GM12878 (cell line): ENCODE data around the gene CACNA1A. TPM values are rescaled to one million over a fixed set of nuclear protein-coding genes. Genes with fewer than 3 reads are reported as not detected.

Experiments used
- BCL3 ChIP-seq: IDR thresholded peaks from 2 replicates; pipeline ENCODE4 v1.6.1; 2011; ENCODE audit warnings: borderline replicate concordance, low read depth, mild to moderate bottlenecking, moderate library complexity, low read length; ENCODE audit not compliant: insufficient read depth, poor library complexity, severe bottlenecking
- BMI1 ChIP-seq: fragments of 450-650 bp; IDR thresholded peaks from 2 replicates; pipeline ENCODE4 v1.6.1; 2016; ENCODE audit warnings: mild to moderate bottlenecking, moderate library complexity, borderline replicate concordance
- CBFB ChIP-seq: IDR thresholded peaks from 2 replicates; pipeline ENCODE4 v1.6.1; 2016; ENCODE audit warnings: antibody characterized with exemption, low read depth
- IRF5 ChIP-seq: fragments of 450-650 bp; IDR thresholded peaks from 2 replicates; pipeline ENCODE4 v1.6.1; 2017; ENCODE audit warnings: borderline replicate concordance
- KAT2A ChIP-seq: conservative IDR thresholded peaks from 2 replicates; pipeline ENCODE4 v1.6.1; 2011; ENCODE audit warnings: low read depth, low read length; ENCODE audit not compliant: control insufficient read depth
- MYC ChIP-seq: IDR thresholded peaks from 2 replicates; pipeline ENCODE4 v1.6.1; 2011; ENCODE audit warnings: mild to moderate bottlenecking, low read length, moderate library complexity, inconsistent platforms; ENCODE audit not compliant: insufficient read depth, insufficient replicate concordance, insufficient read length, severe bottlenecking
- NRF1 ChIP-seq: conservative IDR thresholded peaks from 2 replicates; pipeline ENCODE4 v1.6.1; 2011; ENCODE audit warnings: mild to moderate bottlenecking, low read depth, low read length, improper control_type of control experiment
- PAX8 ChIP-seq: fragments of 450-650 bp; IDR thresholded peaks from 2 replicates; pipeline ENCODE4 v1.6.1; 2017; ENCODE audit warnings: mild to moderate bottlenecking, moderate library complexity
- RAD51 ChIP-seq: fragments of 450-650 bp; IDR thresholded peaks from 2 replicates; pipeline ENCODE4 v1.6.1; 2016; ENCODE audit warnings: moderate library complexity, mild to moderate bottlenecking, inconsistent platforms
- SIN3A ChIP-seq: IDR thresholded peaks from 2 replicates; pipeline ENCODE4 v1.6.1; 2012; ENCODE audit warnings: low read depth, low read length, improper control_type of control experiment
- SPI1 ChIP-seq: IDR thresholded peaks from 2 replicates; pipeline ENCODE4 v1.6.1; 2011; ENCODE audit warnings: low read depth, mild to moderate bottlenecking, low read length, moderate library complexity, borderline replicate concordance; ENCODE audit not compliant: insufficient read depth
- ZBED1 ChIP-seq: IDR thresholded peaks from 2 replicates; pipeline ENCODE4 v1.6.1; 2016; ENCODE audit warnings: borderline replicate concordance
- ZBTB11 ChIP-seq: fragments of 450-650 bp; formaldehyde crosslinking; IDR thresholded peaks from 2 replicates; pipeline ENCODE4 v1.5.0; 2022; ENCODE audit warnings: mild to moderate bottlenecking, missing genetic modification characterization
- ZNF687 ChIP-seq: fragments of 450-650 bp; IDR thresholded peaks from 2 replicates; pipeline ENCODE4 v1.6.1; 2017; ENCODE audit warnings: mild to moderate bottlenecking, moderate library complexity
- polyA plus RNA-seq, 11 experiments: library from polyadenylated mRNA; depleted of rRNA in 4 of 11; unstranded in 6 of 11; stranded (reverse) in 5 of 11; fragments of >200 nt; fragmentation: Nextera tagmentation in 4 of 11; fragmentation: Illumina TruSeq in 1 of 11; extraction: Ambion mirVana in 4 of 11; extraction: Trizol in 1 of 11; gene quantifications; 1 replicate in 1 of 11; 2 replicates in 10 of 11; pipeline versions ENCODE4 v1.2.1 to v1.2.3, GENCODE V29; 2011 to 2016; ENCODE audit warnings: inconsistent platforms in 2 of 11, missing spikeins in 2 of 11, low read depth in 1 of 11
- total RNA-seq, 4 experiments: library from RNA; depleted of rRNA in 3 of 4; stranded (reverse); fragments of >200 nt in 3 of 4; fragmentation: Illumina TruSeq in 1 of 4; extraction: Trizol in 1 of 4; gene quantifications; 2 replicates each; pipeline versions ENCODE4 v1.2.1 to v1.2.3, GENCODE V29; 2013 to 2021

CACNA1A gene
- total and polyA plus RNA-seq, 10 of the 15 experiments (the other 5 are each of a cell fraction or from before 2014, with no cell fraction given), result 1.1 to 4.4 (median 2.5) TPM

- TF ChIP-seq SPI1, result no peak
- TF ChIP-seq BMI1, result no peak
- no peak for TF ChIP-seq RAD51
- TF ChIP-seq CBFB, result no peak
- TF ChIP-seq NRF1, result no peak
- no peak for TF ChIP-seq ZBTB11
- TF ChIP-seq IRF5, result no peak
- TF ChIP-seq KAT2A, result no peak
- TF ChIP-seq SIN3A, result no peak
- TF ChIP-seq BCL3, result no peak
- TF ChIP-seq ZBED1, result no peak
- no peak for TF ChIP-seq MYC
- no peak for TF ChIP-seq PAX8
- TF ChIP-seq ZNF687, result no peak
These were observed 342.5 kb downstream of the CACNA1A start (continued) for GRCh38 chr19:13163609-13164342.
